ENCODE measurements around the gene ERC2. TPM values are rescaled to one million over a fixed set of nuclear protein-coding genes. Genes with fewer than 3 reads are reported as not detected.
A peak's percentile ranks its signal among the peaks of the same experiment; 100 is the strongest.

ERC2 gene
- polyA plus RNA-seq, 2 of the 4 experiments (the other 2 are of a cell fraction) = 0.16 TPM; not detected in 1

- ATAC-seq = no peak
- TF ChIP-seq RARB (CRISPR knock-in tag; IDR thresholded peaks at IDR 0.05) (no peak), HOXB5 (CRISPR knock-in tag; IDR thresholded peaks at IDR 0.05) (no peak), MYC (IDR thresholded peaks at IDR 0.05; ENCODE audit: borderline replicate concordance, low read length) (no peak), HOXA7 (CRISPR knock-in tag; IDR thresholded peaks at IDR 0.05) (no peak), HEYL (CRISPR knock-in tag; IDR thresholded peaks at IDR 0.05) (no peak), JUNB (IDR thresholded peaks at IDR 0.05) (no peak), ZSCAN20 (CRISPR knock-in tag; IDR thresholded peaks at IDR 0.05) (no peak), E2F6 (IDR thresholded peaks at IDR 0.05; ENCODE audit: borderline replicate concordance, low read depth) (no peak), NR3C1 (IDR thresholded peaks at IDR 0.05) (no peak), ESRRA (IDR thresholded peaks at IDR 0.05; ENCODE audit: borderline replicate concordance, low read length) (no peak), ZC3H11A (IDR thresholded peaks at IDR 0.05) (no peak), CHD4 (IDR thresholded peaks at IDR 0.05; ENCODE audit: borderline replicate concordance) (no peak)
- Histone ChIP-seq H3K27ac (no peak overlapping the region), H3K9me3 (no peaks in the 10 kb centered on the region), H3K4me1 (no peaks in the 10 kb centered on the region), H3K4me3 (no peak overlapping the region), H3K4me2 (no peak overlapping the region)
- 23% methylated on average over 7 of the region's 7 CpGs for WGBS (ENCODE audit: missing lambda C conversion rate)
- ChIA-PET CTCF (no interaction called here), POLR2A (no interaction called here)
- no peak for FAIRE-seq
- DNase-seq (ENCODE audit: low read depth in 1 of 2, low spot score in 1 of 2) = no peak
Observed at GRCh38 chr3:56379723-56380287, 88.5 kb downstream of the ERC2 start.

- Histone ChIP-seq H3K4me2 (no peak overlapping the region), H3K4me3 (no peak overlapping the region), H3K4me1 (no peaks in the 10 kb centered on the region), H3K9me3 (no peaks in the 10 kb centered on the region), H3K27ac (no peak overlapping the region)
- TF ChIP-seq CEBPB (IDR thresholded peaks at IDR 0.05) (no peak), HOXB13 (CRISPR knock-in tag; IDR thresholded peaks at IDR 0.05; ENCODE audit: low read depth) (no peak), HES2 (IDR thresholded peaks at IDR 0.05) (no peak), EHMT2 (IDR thresholded peaks at IDR 0.05; ENCODE audit: low read depth) (no peak)
- DNase-seq (ENCODE audit: low read depth in 1 of 2, low spot score in 1 of 2) (no peak), ATAC-seq (no peak), FAIRE-seq (no peak)
- ChIA-PET CTCF (no interaction called here), POLR2A (no interaction called here)
- 6% methylated on average over 3 of the region's 3 CpGs for WGBS (ENCODE audit: missing lambda C conversion rate)
Observed at GRCh38 chr3:56375654-56376053, 92.6 kb downstream of the ERC2 start.

GRCh38 chr3:56373386-56373785 lies 94.9 kb downstream of the ERC2 start:
- Histone ChIP-seq H3K4me1 (no peaks in the 10 kb centered on the region), H3K9me3 (no peaks in the 10 kb centered on the region), H3K27ac (no peak overlapping the region), H3K4me2 (no peak overlapping the region), H3K4me3 (no peak overlapping the region)
- CTCF ChIA-PET = interaction anchor here (1.2 to 1.9 kb wide), 2 partner anchors 9 to 13 kb away, joined by 3 to 5 read pairs; no protein-coding TSS in a partner anchor
- no peak for ATAC-seq
- TF ChIP-seq ESRRA (IDR thresholded peaks at IDR 0.05; ENCODE audit: borderline replicate concordance, low read length) = no peak
- peak; percentile 34 for TF ChIP-seq MAFK (IDR thresholded peaks at IDR 0.05; ENCODE audit: partially characterized antibody)
- POLR2A ChIA-PET = no interaction called here
- FAIRE-seq = no peak
- WGBS (ENCODE audit: missing lambda C conversion rate) = 0% methylated on average over 1 of the region's 1 CpG
- DNase-seq (ENCODE audit: low read depth in 1 of 2, low spot score in 1 of 2) = no peak

GRCh38 chr3:56370991-56371775 lies 97.1 kb downstream of the ERC2 start:
- no peaks in the 10 kb centered on the region for H3K4me1 ChIP-seq
- ChIA-PET CTCF (no interaction called here), POLR2A (no interaction called here)
- ATAC-seq = no peak
- H3K4me3 ChIP-seq = no peak overlapping the region
- DNase-seq (ENCODE audit: low read depth in 1 of 2, low spot score in 1 of 2) = no peak
- no peak overlapping the region for H3K4me2 ChIP-seq
- no peak for FAIRE-seq
- 24% methylated on average over 3 of the region's 3 CpGs for WGBS (ENCODE audit: missing lambda C conversion rate)
- H3K27ac ChIP-seq = no peak overlapping the region
- H3K9me3 ChIP-seq = no peaks in the 10 kb centered on the region
- TF ChIP-seq CTCF (IDR thresholded peaks at IDR 0.05) (no peak), NPAS2 (CRISPR knock-in tag; IDR thresholded peaks at IDR 0.05; ENCODE audit: borderline replicate concordance) (no peak), NFE2L2 (conservative IDR thresholded peaks at IDR 0.05; ENCODE audit: low read length) (no peak), RAD21 (conservative IDR thresholded peaks at IDR 0.05 in 1 of 2, IDR thresholded peaks at IDR 0.05 in 1 of 2) (no peak), REST (IDR thresholded peaks at IDR 0.05) (no peak), HEYL (CRISPR knock-in tag; IDR thresholded peaks at IDR 0.05) (no peak), HOXB13 (CRISPR knock-in tag; IDR thresholded peaks at IDR 0.05; ENCODE audit: low read depth) (no peak), ZSCAN20 (CRISPR knock-in tag; IDR thresholded peaks at IDR 0.05) (no peak), HDAC2 (IDR thresholded peaks at IDR 0.05) (no peak), FOXS1 (CRISPR knock-in tag; IDR thresholded peaks at IDR 0.05) (no peak)
